GM19240 (cell line): Measurements from ENCODE around the gene ZNF581.

Experiments
- DNase-seq: peaks from one replicate; pipeline ENCODE4 v3.0.0; 2011; ENCODE audit warnings: low spot score; ENCODE audit not compliant: insufficient read length

The ZNF581 gene

GRCh38 chr19:55643003-55643886 is at the start of gene ZNF581:
ZNF581 (plus strand) TSS chr19:55643649; CDS start chr19:55644572, 923 bp downstream.
- peak; percentile 82 for DNase-seq

- no peak for DNase-seq
Measured at GRCh38 chr19:55594996-55595545, 48.4 kb upstream of the ZNF581 start.

GRCh38 chr19:55596304-55596703 is 47.1 kb upstream of the ZNF581 start:
- no peak for DNase-seq

- no peak for DNase-seq
Measured at GRCh38 chr19:55597501-55597921, 45.9 kb upstream of the ZNF581 start.

GRCh38 chr19:55598034-55598433 is 45.4 kb upstream of the ZNF581 start:
- DNase-seq: no peak

GRCh38 chr19:55598719-55599467 is 44.6 kb upstream of the ZNF581 start:
- peak; percentile 76 for DNase-seq

- peak; percentile 85 for DNase-seq
Measured at GRCh38 chr19:55599468-55599841, 44.0 kb upstream of the ZNF581 start, which contains the start of gene FIZ1. FIZ1 (minus strand) TSS chr19:55599517; CDS start chr19:55597865, 1,652 bp downstream.

- peak; percentile 70 for DNase-seq
Measured at GRCh38 chr19:55599842-55600661, 43.4 kb upstream of the ZNF581 start, which contains the start of gene ZNF524. ZNF524 (plus strand) TSS chr19:55600288; CDS start chr19:55602113, 1,825 bp downstream.

GRCh38 chr19:55600662-55601028 is 42.8 kb upstream of the ZNF581 start:
- no peak for DNase-seq

- DNase-seq: no peak
Measured at GRCh38 chr19:55601084-55601483, 42.4 kb upstream of the ZNF581 start.

- no peak for DNase-seq
Measured at GRCh38 chr19:55602104-55603001, 41.1 kb upstream of the ZNF581 start.

- no peak for DNase-seq
Measured at GRCh38 chr19:55603115-55603514, 40.3 kb upstream of the ZNF581 start.

- no peak for DNase-seq
Measured at GRCh38 chr19:55603581-55604292, 39.7 kb upstream of the ZNF581 start.

- peak; percentile 92 for DNase-seq
Measured at GRCh38 chr19:55605207-55605636, 38.2 kb upstream of the ZNF581 start.

- DNase-seq: peak; percentile 69
Measured at GRCh38 chr19:55605637-55606470, 37.6 kb upstream of the ZNF581 start, which contains the start of gene ZNF865. ZNF865 (plus strand) TSS chr19:55605647; CDS start chr19:55613619, 7,972 bp downstream.

- no peak for DNase-seq
Measured at GRCh38 chr19:55606471-55606787, 37.0 kb upstream of the ZNF581 start.

GRCh38 chr19:55606817-55607216 is 36.6 kb upstream of the ZNF581 start:
- DNase-seq: no peak

- no peak for DNase-seq
Measured at GRCh38 chr19:55609326-55609725, 34.1 kb upstream of the ZNF581 start.
